Measurements from ENCODE around the gene UBE2G2. TPM values are rescaled to one million over a fixed set of nuclear protein-coding genes. Genes with fewer than 3 reads are reported as not detected.
A peak's percentile ranks its signal among the peaks of the same experiment; 100 is the strongest.

Gene UBE2G2
- total and polyA plus RNA-seq, 2 donors (not counting 3 experiments of a cell fraction or from before 2014, with no cell fraction given): 95.0 to 114 TPM

GRCh38 chr21:44816761-44817505 lies 15.3 kb upstream of the UBE2G2 start:
- Histone ChIP-seq H2AFZ (ENCODE audit: low read depth, low read length) (no peak overlapping the region), H3K4me2 (ENCODE audit: insufficient read depth, low read length) (peak overlapping the region; percentile 33), H3K9me3 (replicated peaks; ENCODE audit: control insufficient read depth, insufficient read depth, low read length) (no peaks in the 10 kb centered on the region), H3K36me3 (ENCODE audit: control insufficient read depth in 2 of 2, extremely low read depth in 1 of 2, insufficient read depth in 2 of 2, low read length in 2 of 2) (peaks cover 0 to 7% of the 10 kb centered on the region in 2 experiments), H3K9me1 (replicated peaks; ENCODE audit: control insufficient read depth, extremely low read depth, insufficient read depth, low read length) (no peaks in the 10 kb centered on the region), H3K4me3 (replicated peaks in 1 of 3; ENCODE audit: insufficient read depth in 1 of 3, low read depth in 1 of 3, low read length in 3 of 3) (peak overlapping the region; percentile 67 to 81 (median 71)), H3K27me3 (ENCODE audit: control insufficient read depth in 2 of 2, insufficient read depth in 2 of 2, low read length in 2 of 2) (no peaks in the 10 kb centered on the region), H3K4me1 (ENCODE audit: control insufficient read depth, extremely low read depth, insufficient read depth, low read length) (peaks cover 4% of the 10 kb centered on the region), H3K79me2 (ENCODE audit: control insufficient read depth, insufficient read depth, low read length) (peaks cover 53% of the 10 kb centered on the region), H4K20me1 (replicated peaks; ENCODE audit: control insufficient read depth, extremely low read depth, insufficient read depth, low read length) (no peaks in the 10 kb centered on the region), H3K27ac (ENCODE audit: insufficient read depth, low read depth, low read length) (no peak overlapping the region), H3K9ac (replicated peaks; ENCODE audit: extremely low read depth, insufficient read depth, low read length) (peak overlapping the region; percentile 13)
- BruUV-seq (replicated peaks): no TSS peak
- dilution Hi-C loops (cut with MboI; ENCODE audit: extremely low pct_ligation_motif_present, low sequenced_read_pairs) (no loop called here), intact Hi-C loops (cut with micrococcal nuclease) (loop anchor here (1.0 kb wide), 2 partner anchors 15 to 57 kb away; no protein-coding TSS in a partner anchor)
- no peak for TF ChIP-seq POLR2AphosphoS5 (IDR thresholded peaks at IDR 0.05; ENCODE audit: insufficient read depth, low read depth, low read length)
- no peak for TF ChIP-seq EZH2 (IDR thresholded peaks at IDR 0.05; ENCODE audit: borderline replicate concordance, low read depth, low read length, severe bottlenecking)
- no peak for TF ChIP-seq CTCF (IDR thresholded peaks at IDR 0.05; ENCODE audit: extremely low read depth in 1 of 2, insufficient read depth in 1 of 2, low read depth in 1 of 2, low read length in 2 of 2)
- TF ChIP-seq GATA2 (IDR thresholded peaks at IDR 0.05; ENCODE audit: insufficient read depth, insufficient read length, low read depth, low read length): no peak
- TF ChIP-seq MYC (IDR thresholded peaks at IDR 0.05; ENCODE audit: low read depth, low read length): no peak
- TF ChIP-seq FOS (IDR thresholded peaks at IDR 0.05; ENCODE audit: borderline replicate concordance, insufficient read depth, low read length): no peak
- TF ChIP-seq POLR2A (IDR thresholded peaks at IDR 0.05; ENCODE audit: low read depth, low read length): no peak
- no peak for TF ChIP-seq JUN (IDR thresholded peaks at IDR 0.05; ENCODE audit: borderline replicate concordance, insufficient read depth, insufficient read length, low read depth)
- no peak for TF ChIP-seq MAX (IDR thresholded peaks at IDR 0.05; ENCODE audit: insufficient read depth, insufficient read length)
- ChIA-PET POLR2A (interaction anchor here (0.5 to 1.0 kb wide), 4 partner anchors 11 to 241 kb away, joined by 3 to 5 read pairs (median 4); partner anchors contain the start of gene UBE2G2), CTCF (interaction anchor here (0.9 to 1.6 kb wide), 5 partner anchors 16 to 311 kb away, joined by 3 to 6 read pairs (median 3); partner anchors contain the start of gene UBE2G2)
- DNase-seq (ENCODE audit: low read depth, low spot score) (no peak), FAIRE-seq (no peak)
